OCI-LY3 (cell line): Measurements from ENCODE around the gene TESK2.
"Not testable (repeated sequence)": the region's sequence is repeated elsewhere in the genome, so short reads cannot be mapped to it uniquely, and the experiment has no call there.

Experiments used
- H2AFZ ChIP-seq: fragments of 200-600, 300-600 bp; shearing (Covaris generic); 2 replicates; pipeline ENCODE4 v1.6.0; 2014; ENCODE audit warnings: antibody characterized with exemption, low read depth, low read length
- H3K27ac ChIP-seq: fragments of 200-600, 300-600 bp; sonication (generic); 2 replicates; pipeline ENCODE4 v1.5.1; 2014; ENCODE audit warnings: mild to moderate bottlenecking, low read length, moderate library complexity, mixed read lengths
- H3K27me3 ChIP-seq: fragments of 200-600, 300-600 bp; sonication (generic); 2 replicates; pipeline ENCODE4 v1.6.1; 2014; ENCODE audit warnings: low read depth, low read length, mixed read lengths
- H3K36me3 ChIP-seq: fragments of 200-600, 300-600 bp; sonication (generic); replicated peaks from 2 replicates; pipeline ENCODE3; 2014; ENCODE audit warnings: low read depth, low read length, mixed read lengths
- H3K4me1 ChIP-seq: fragments of 300-600, 200-600 bp; sonication (generic); 2 replicates; pipeline ENCODE4 v1.6.1; 2014; ENCODE audit warnings: low read length, mixed read lengths
- H3K4me2 ChIP-seq: fragments of 200-600, 300-600 bp; sonication (generic); 2 replicates; pipeline ENCODE4 v1.6.1; 2014; ENCODE audit warnings: low read length, mixed read lengths
- H3K4me3 ChIP-seq: fragments of 300-600, 200-600 bp; sonication (generic); 2 replicates; pipeline ENCODE4 v1.5.1; 2014; ENCODE audit warnings: antibody characterized with exemption, mild to moderate bottlenecking, low read length, moderate library complexity
- H3K79me2 ChIP-seq: fragments of 300-600, 200-600 bp; shearing (Covaris generic); 2 replicates; pipeline ENCODE4 v1.6.1; 2014; ENCODE audit warnings: mild to moderate bottlenecking, low read length, mixed read lengths
- H3K9ac ChIP-seq: fragments of 300-600, 200-600 bp; shearing (Covaris generic); 2 replicates; pipeline ENCODE4 v1.6.0; 2014; ENCODE audit warnings: mild to moderate bottlenecking, low read length, moderate library complexity
- H3K9me3 ChIP-seq: fragments of 200-600, 300-600 bp; shearing (Covaris generic); 2 replicates; pipeline ENCODE4 v1.6.1; 2014; ENCODE audit warnings: low read length, mixed read lengths; ENCODE audit not compliant: insufficient read depth
- H4K20me1 ChIP-seq: fragments of 200-600, 300-600 bp; sonication (generic); 2 replicates; pipeline ENCODE4 v1.6.1; 2016; ENCODE audit warnings: low read length, mixed read lengths; ENCODE audit not compliant: insufficient read depth
- EZH2phosphoT487 ChIP-seq: fragments of 200-600 bp; shearing (Covaris generic); IDR thresholded peaks from 2 replicates; pipeline ENCODE4 v1.6.1; 2018; ENCODE audit warnings: antibody characterized with exemption, mixed run types, low read depth
- TF ChIP-seq, protein P1 (sequence below): fragments of 200-600, 300-600 bp; sonication (generic); IDR thresholded peaks from 2 replicates; pipeline ENCODE4 v1.5.1; 2014; ENCODE audit warnings: antibody characterized with exemption, low read length, low read depth

TESK2 gene

GRCh38 chr1:45473302-45473701 lies 17.7 kb downstream of the TESK2 start:
- H3K4me1 ChIP-seq: peaks cover 40% of the 10 kb centered on the region
- no peaks in the 10 kb centered on the region for H3K9me3 ChIP-seq
- H4K20me1 ChIP-seq: no peaks in the 10 kb centered on the region
- TF ChIP-seq EZH2phosphoT487: no peak
- TF ChIP-seq, protein P1, sequence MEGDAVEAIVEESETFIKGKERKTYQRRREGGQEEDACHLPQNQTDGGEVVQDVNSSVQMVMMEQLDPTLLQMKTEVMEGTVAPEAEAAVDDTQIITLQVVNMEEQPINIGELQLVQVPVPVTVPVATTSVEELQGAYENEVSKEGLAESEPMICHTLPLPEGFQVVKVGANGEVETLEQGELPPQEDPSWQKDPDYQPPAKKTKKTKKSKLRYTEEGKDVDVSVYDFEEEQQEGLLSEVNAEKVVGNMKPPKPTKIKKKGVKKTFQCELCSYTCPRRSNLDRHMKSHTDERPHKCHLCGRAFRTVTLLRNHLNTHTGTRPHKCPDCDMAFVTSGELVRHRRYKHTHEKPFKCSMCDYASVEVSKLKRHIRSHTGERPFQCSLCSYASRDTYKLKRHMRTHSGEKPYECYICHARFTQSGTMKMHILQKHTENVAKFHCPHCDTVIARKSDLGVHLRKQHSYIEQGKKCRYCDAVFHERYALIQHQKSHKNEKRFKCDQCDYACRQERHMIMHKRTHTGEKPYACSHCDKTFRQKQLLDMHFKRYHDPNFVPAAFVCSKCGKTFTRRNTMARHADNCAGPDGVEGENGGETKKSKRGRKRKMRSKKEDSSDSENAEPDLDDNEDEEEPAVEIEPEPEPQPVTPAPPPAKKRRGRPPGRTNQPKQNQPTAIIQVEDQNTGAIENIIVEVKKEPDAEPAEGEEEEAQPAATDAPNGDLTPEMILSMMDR: no peak
- H2AFZ ChIP-seq: no peak overlapping the region
- H3K36me3 ChIP-seq: no peaks in the 10 kb centered on the region
- no peak overlapping the region for H3K4me2 ChIP-seq
- H3K9ac ChIP-seq: no peak overlapping the region
- no peak overlapping the region for H3K4me3 ChIP-seq
- H3K79me2 ChIP-seq: no peaks in the 10 kb centered on the region
- no peak overlapping the region for H3K27ac ChIP-seq
- no peaks in the 10 kb centered on the region for H3K27me3 ChIP-seq

DNA sequence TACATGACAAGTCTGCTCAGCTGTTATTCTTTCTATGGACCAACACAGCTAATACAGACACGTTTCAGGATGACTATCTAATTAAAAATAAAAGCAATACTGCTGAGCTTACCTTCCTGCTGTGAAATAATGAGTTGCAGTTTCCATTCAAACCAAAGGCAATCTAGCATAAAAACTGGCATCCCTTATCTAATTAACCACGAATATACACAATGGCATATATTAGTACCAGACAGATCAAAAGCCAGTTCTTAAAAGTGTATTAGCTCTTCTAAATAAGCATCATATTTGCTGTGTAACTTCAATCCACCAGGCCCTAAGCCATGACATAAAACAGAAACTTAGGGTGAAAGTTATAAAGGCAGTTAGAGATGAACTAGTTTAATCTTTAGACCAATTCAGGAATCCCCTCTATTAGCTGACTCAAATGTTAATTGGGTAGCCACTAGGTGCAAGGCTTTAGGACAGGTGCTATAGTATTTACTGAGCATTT lies 20.6 kb downstream of the TESK2 start:
- Histone ChIP-seq H4K20me1 (no peaks in the 10 kb centered on the region), H2AFZ (no peak overlapping the region), H3K27ac (peak overlapping the region; percentile 43; the same call in 1 of the 2 replicates), H3K4me3 (peak overlapping the region; percentile 20; the same call in 1 of the 2 replicates), H3K79me2 (no peaks in the 10 kb centered on the region), H3K36me3 (no peaks in the 10 kb centered on the region), H3K9ac (no peak overlapping the region), H3K9me3 (no peaks in the 10 kb centered on the region), H3K27me3 (no peaks in the 10 kb centered on the region), H3K4me2 (peak overlapping the region; percentile 58), H3K4me1 (peaks cover 50% of the 10 kb centered on the region)
- TF ChIP-seq, protein P1: no peak
- TF ChIP-seq EZH2phosphoT487: no peak

DNA sequence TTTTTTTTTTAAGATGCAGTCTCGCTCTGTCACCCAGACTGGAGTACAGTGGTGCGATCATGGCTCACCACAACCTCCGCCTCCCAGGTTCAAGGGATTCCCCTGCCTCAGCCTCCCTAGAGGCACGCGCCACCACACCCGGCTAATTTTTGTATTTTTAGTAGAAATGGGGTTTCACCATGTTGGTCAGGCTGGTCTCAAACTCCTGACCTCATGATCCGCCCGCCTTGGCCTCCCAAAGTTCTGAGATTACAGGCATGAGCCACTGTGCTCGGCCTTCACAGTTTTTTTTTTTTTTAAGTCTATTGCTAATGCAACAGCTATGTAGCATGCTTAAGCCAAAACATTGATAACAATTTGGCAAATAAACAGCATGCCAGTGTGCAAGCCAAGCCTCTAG lies 23.6 kb downstream of the TESK2 start:
- H4K20me1 ChIP-seq, H3K9me3 ChIP-seq, H3K9ac ChIP-seq, H3K27me3 ChIP-seq, H2AFZ ChIP-seq, H3K27ac ChIP-seq, H3K4me3 ChIP-seq, H3K79me2 ChIP-seq, H3K36me3 ChIP-seq: not testable (repeated sequence)
- Histone ChIP-seq H3K4me1 (peaks cover 37% of the 10 kb centered on the region), H3K4me2 (peak overlapping the region; percentile 32)

DNA sequence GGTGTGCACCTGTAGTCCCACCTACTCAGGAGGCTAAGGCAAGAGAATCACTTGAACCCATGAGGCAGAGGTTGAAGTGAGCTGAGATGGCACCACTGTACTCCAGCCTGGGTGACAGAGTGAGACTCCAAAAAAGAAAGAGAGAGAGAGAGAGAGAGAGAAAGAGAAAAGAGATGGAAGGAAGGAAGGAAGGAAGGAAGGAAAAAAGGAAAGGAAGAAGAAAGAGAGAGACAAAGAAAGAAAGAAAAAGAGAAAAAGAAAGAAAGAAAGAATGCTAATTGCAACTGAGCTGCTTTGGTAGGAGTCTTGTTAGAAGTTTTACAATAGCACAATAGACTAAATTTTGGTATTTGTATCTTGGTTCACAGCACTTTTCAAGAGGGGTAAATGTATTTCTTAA lies 25.7 kb downstream of the TESK2 start:
- Histone ChIP-seq H3K9me3 (no peaks in the 10 kb centered on the region), H2AFZ (no peak overlapping the region), H4K20me1 (no peaks in the 10 kb centered on the region), H3K4me2 (no peak overlapping the region), H3K27me3 (no peaks in the 10 kb centered on the region), H3K79me2 (no peaks in the 10 kb centered on the region), H3K36me3 (no peaks in the 10 kb centered on the region), H3K4me3 (no peak overlapping the region), H3K9ac (no peak overlapping the region), H3K4me1 (peaks cover 28% of the 10 kb centered on the region), H3K27ac (no peak overlapping the region)
- no peak for TF ChIP-seq EZH2phosphoT487
- TF ChIP-seq, protein P1: no peak

GRCh38 chr1:45458894-45459293 lies 32.1 kb downstream of the TESK2 start:
- Histone ChIP-seq H3K4me3 (no peak overlapping the region), H3K4me1 (no peaks in the 10 kb centered on the region), H3K27ac (no peak overlapping the region), H3K9me3 (no peaks in the 10 kb centered on the region), H4K20me1 (no peaks in the 10 kb centered on the region), H2AFZ (no peak overlapping the region), H3K4me2 (no peak overlapping the region), H3K9ac (no peak overlapping the region), H3K27me3 (no peaks in the 10 kb centered on the region), H3K36me3 (no peaks in the 10 kb centered on the region), H3K79me2 (no peaks in the 10 kb centered on the region)
- TF ChIP-seq, protein P1: no peak
- TF ChIP-seq EZH2phosphoT487: no peak
